Right lung (tissue), 5 donors: ENCODE data around the gene RTN4IP1. TPM values are rescaled to one million over a fixed set of nuclear protein-coding genes. Genes with fewer than 3 reads are reported as not detected.

Experiments
- DNase-seq, 2 donors: peaks; one replicate each; pipeline ENCODE4 v3.0.0-alpha.2; 2013
- polyA plus RNA-seq, 5 donors: library from polyadenylated mRNA; unstranded; fragments of 120-200 nt; gene quantifications; one replicate each; pipeline versions ENCODE4 v1.2.1 to v1.2.3, GENCODE V29; 2013; ENCODE audit warnings: inconsistent platforms in 1 of 5, low replicate concordance in 1 of 5; ENCODE audit not compliant: insufficient read length in 5 of 5, insufficient read depth in 1 of 5

The RTN4IP1 gene
- polyA plus RNA-seq, 5 donors = 4.9 to 6.7 (median 5.5) TPM

DNA sequence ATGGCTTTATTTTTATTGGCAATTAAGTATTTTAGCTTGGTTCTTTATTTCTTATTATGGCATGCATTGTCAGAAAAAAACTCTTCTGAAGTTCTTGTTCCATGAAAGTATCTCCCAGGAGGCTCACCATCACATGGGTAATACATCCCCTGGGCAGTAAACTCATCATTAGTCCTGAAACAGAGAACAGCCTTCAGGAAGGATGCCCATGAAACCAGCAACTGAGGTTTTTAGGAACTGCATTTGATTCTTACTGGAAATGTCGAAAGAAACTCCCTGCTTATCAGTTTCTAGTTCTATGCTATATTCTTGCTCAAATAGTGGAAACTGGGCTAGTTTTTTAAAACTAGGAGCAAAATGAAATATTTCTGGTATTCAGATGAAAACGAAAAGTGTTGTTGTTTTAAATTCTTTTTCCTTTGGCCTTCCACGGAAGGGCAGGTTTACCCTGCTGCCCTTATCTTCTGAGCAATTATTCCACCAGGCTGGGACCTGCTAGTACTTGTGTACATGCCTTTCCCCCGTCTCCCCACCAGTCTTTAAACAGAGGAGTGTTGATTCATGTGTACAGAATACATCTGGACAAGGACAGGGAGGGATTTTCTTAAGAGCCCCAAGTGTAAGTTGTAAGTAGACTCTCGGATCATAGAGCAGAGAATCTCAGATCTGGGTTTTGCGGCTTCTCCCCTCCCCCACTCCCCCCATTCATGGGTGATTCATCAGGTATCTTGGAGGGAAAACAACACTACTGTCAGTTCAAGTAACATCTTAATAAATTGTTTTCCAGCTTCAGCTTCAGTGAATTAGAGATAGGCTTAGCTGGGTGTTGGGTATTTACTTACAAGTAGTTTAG lies 81.5 kb downstream of the RTN4IP1 start:
- no peak for DNase-seq

DNA sequence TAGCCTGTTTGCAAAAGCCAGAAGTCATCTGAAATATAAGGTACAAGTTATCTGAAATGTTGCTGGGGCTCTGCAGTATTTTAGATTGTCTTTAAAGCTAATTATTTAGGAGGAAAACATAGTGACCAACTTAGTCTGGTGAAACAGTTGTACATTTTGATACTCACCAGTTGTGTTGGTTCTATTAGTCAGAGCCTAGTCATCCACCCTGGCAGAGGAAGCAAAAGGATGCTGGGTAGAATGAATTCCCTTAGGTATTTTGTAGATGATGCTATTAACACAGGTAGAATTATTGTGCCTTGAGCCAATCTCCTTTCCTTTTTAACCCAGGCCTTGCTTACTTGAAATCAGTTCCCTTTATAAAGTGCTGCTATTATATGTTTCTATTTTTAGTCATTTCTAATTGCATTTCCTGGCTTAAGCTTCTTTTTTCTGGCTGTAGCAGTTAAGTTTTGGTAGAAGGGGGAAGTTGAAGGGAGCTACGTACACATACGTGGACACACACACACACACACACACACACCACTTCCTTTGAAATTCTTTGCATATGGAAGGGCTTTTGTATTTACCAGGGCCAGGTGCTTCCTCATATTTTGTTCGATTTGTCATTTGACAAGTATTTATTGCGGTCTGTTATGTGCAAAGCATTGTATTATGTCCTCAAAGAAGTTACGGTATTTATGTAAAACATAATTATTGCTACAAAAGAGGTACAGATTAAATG lies 82.4 kb downstream of the RTN4IP1 start:
- peak; percentile 28 to 31 for DNase-seq

DNA sequence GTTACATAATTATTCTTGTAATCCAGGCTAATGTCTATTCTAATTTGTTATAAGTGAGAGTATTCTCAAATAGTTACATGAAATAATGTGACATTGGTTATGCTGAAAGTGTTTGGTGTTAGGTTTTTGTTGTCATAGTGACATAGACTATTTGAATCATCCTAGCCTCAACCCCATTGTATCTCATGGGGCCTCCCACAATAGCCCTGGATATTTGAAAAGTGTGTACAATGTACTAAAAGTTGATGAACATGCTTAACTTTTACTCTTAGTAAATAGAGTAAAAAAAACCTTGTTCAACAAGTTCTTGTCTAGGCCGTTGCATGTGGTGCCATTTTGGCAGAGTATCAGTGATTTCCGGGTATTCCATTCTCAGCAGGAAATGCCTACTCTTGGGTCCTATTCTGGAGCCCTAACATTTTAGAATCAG lies 83.0 kb downstream of the RTN4IP1 start:
- DNase-seq = no peak

DNA sequence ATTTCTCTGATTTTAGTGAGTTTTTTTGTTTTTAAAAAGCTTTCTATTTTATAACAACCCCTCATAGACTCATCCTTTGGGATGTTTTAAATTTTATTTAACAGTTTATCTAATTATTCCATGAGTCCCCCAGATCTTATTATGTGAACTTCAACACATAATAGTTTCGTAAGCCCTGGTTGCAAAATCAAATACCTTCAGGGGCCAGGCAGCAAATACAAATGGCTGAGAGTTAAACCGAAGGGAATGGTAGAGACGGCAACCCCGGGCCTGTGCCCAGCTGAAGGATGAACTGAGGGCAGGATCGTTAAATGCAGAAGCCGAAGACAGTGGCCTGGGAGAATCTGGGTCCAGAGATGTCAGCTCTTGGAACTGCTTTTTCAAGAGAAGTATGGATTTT lies 88.4 kb downstream of the RTN4IP1 start:
- no peak for DNase-seq

DNA sequence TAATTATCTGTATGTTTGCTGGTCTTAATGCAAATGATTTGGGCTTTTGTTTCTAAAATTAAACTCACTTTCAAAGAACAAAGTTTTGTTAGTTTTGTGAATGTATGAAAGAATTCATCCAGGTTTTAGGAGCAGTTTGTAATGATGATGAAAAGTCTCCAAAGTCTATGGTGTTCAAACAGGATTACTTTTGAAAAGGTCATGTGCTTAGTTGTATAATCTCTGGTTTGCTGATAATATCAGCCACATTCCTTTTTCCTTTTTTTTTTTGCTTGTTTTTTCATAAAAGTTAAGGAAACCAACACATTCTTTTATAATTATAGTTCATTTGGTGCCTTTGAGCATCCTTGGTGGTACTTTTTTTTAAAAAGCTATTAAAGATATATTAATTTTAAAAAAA lies 88.9 kb downstream of the RTN4IP1 start:
- DNase-seq = no peak

DNA sequence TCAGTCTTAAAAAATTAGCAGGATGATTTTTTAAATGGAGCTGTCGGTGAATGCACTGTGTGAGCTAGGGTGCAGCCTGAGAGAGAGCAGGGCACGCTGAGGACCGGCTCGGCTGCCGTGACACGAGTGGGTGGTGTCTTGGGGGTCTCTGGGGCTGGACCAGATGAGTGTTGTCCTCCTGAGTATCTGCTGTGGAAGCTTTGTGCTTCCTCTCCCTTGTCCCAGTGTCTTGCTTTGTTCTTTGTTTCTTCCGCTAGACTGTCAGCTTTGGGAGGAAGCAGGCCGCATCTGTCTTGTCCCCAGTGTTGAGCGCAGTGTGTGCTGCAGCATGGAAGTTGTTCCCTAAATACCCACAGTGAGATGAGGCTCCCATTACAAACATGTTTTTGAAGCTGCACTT lies 89.4 kb downstream of the RTN4IP1 start:
- no peak for DNase-seq

DNA sequence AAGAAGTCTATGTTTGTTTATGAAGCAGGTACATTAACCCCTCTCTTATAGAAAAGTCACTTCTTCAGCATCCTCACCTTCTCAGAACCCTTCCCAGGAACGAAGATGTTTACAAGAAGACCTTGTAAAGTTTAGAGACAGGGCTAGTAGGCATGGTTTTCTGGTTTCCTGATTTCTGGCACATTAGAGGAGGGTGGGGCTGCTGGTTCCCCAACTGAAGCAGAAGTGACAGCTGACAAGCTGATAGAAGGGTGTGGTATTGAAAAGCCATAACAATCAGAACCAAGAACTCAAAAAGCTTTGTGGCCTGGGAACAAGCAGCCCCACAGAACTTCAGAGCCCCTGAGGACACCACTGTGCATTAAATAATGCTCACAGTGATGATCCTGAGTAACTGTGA lies 91.2 kb downstream of the RTN4IP1 start:
- DNase-seq = no peak

DNA sequence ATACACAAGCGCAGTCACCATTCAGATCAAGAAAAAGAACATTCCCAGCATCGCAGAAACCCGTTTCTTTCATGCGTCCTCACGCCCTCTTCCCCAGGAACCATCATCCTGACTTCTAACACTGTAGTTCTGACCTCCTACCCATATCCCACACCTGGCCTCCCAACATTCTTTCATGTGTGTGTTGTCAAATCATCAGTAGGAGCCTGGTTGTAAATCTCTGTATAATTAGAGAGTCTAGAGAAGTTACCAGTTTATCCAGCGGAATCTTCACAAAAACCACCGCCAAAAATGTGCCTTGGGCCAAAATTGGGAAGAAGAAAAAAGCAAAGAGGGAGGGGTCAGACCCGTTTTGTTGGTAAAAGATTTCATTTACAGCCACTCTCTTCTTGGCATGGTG lies 91.6 kb downstream of the RTN4IP1 start:
- no peak for DNase-seq

DNA sequence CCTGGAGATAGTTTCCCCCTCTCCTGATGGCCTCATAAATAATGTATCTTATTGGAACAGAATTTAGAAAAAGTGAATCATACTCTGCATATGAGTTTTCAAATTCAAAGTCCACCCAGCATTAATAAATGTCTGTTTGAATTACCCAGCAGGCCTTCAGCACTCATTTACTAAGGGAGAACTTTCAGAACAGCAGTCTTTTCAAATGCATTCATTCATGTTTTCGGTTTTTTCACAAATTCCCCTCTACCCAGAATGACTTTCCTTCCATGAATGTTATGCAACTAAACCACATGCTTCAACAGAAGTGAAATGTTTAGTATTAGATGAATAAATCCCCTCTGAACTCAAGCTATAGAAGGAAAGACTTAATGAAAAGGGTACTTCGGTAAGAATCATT lies 92.4 kb downstream of the RTN4IP1 start:
- DNase-seq = no peak

DNA sequence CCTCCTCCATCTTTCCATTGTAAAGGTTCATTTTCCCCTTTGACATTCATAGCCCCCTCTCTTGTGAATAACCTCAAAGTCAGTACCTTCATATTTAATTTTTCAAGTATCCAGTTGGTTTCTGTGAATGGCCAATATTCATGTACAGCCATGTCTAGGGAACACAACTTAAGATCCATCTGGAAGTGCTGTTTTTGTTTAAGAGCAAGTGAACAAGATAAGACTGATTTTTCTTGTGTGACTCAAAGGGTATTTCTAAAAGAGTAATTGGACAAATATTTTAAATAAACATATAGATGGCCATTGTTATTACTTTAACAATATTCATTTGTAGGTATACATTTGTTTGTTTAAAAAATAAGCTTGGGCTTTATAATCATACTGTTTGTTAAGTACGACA lies 92.9 kb downstream of the RTN4IP1 start:
- DNase-seq = no peak

DNA sequence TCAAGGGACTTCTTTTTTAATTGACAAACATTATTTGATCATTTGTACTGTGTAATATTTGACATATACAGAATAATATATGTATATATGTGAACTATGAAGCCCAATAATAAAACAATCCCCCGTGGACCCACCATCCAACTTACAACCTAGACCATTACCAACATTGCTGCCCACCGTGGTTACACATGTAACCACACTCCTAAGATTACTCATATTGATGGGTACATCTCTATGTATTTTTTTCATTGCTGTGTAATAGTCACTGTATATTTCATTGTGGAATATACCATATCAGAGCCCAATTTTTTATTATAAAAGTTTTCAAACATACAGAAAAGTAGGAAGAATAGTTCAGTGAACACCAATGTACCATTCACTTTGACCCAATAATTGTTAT lies 94.3 kb downstream of the RTN4IP1 start:
- no peak for DNase-seq

DNA sequence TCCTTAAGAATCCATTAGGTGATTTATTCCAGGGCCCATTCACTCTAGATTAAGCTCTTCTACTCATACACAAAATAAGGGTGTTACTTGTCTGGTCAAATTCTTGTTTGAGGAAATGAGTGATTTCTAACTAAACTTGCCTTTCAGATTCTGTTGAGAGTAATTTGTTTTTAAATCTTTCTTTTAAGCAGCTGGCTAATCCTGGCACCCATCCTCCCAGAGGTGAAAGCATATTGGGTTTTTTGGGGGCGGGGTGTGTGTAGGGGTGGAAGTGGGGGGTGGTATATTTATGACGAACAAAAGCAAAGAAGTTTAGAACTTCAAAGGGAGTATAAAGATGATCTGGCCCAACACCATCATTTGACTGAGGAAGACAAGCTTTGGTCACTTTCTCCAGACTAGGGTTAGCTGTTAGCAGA lies 94.7 kb downstream of the RTN4IP1 start:
- DNase-seq = no peak

DNA sequence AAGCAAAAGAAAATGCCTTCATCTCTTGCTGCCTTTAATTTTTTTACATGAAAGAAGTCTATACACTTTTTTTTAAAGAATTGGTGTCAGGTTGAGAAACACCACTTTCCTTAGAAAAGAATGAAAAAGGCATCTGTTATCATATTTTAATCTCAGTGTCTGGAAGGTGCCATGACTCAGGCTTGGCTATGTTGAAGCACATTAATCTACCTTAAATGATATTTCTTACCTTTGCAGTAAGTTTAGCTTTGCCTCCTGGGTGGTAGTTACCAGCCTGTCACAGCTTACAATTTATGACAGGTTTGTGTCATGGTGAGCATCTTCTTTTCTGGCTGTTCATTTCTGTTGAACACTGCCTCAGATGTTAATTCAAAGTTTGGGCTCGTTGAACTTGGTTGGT lies 95.3 kb downstream of the RTN4IP1 start:
- DNase-seq = no peak

DNA sequence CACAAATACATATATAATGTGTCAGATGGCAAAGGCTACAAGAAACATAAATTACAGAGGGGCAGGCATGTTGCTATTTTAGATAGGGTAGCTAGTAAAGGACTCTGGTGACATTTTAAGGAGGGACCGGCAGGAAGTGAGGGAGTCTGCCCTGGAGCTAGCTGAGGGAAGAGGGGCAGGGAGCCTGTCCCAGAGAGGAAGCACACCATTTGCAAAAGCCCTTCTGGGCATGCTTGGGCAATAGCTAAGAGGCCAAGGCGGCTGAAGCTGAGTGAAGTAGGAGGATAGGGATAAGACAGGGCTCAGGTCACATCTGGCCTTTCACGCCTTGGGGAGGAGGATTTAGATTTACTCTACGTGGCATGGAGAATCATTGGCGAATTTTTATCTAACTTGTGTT lies 96.2 kb downstream of the RTN4IP1 start:
- no peak for DNase-seq

DNA sequence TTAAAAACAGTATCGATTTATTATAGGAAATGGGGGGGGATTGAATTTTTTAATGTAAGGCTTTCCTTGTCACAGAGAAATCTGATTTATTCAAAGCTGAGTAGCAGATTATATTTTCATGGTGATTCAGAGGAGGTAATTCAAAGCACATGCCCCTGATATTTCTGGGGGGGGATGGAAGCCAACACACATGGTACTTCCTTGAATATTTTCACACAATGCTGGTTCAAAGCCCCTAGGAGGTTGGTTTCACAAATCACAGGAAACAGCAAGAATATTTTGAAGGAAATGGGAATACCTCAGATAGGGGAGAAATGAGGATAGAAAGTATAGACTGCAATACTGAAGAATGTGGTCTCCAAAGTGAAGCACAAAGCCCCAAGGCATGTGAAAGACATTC lies 98.8 kb downstream of the RTN4IP1 start:
- no peak for DNase-seq

DNA sequence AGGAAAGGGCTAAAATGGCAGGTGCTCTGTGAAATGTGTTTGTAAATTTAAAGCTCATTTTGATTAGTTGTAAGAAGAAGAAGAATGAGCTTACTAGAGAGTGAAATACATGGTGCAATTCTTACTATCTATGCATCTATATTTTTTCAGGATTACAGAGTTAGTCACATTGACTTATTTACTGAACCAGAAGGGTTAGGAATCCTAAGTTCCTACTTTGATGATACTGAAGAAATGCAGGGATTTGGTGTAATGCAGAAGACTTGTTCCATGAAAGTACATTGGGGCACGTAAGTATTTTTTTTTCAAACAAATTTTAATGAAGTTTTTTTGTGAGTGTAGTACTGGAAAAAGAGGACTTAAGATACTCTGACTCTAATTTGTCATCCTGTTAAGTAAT lies 99.3 kb downstream of the RTN4IP1 start:
- no peak for DNase-seq

DNA sequence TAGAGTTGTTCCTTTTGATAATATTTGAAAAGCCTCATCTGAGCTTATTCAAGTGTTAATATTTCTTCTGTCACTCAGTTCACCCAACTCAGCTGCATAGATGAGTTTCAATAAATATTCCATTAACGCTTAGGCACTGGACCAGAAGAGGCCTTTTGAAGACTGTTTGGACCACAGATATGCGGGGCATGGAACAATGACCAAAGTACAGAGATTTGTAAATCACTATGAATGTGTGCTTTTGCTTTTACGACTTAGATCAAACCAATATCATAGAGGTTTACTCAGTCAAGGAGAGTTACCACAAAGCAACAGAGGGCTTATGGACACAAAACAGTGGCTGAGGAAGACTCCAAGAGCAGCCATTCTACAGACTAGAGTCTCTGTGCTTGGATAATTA lies 99.9 kb downstream of the RTN4IP1 start:
- no peak for DNase-seq

DNA sequence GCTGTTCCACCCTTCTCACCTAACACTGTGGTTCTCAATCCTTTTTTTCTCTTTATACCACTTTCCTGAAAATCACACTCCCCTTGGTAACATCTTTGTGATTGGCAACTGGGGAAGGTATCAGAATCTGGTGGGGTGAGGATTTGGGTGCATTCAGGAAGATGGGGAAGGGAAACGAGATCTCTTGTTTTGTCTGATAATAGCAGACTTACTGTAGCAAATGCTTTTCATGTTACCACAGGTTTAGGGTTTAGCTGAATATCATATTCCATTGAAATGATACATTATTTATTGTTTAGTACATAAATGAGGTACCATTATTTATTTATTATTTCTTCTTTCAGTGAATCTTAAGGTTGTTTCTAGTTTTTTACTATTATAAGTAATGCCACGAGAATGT lies 100.8 kb downstream of the RTN4IP1 start:
- no peak for DNase-seq

DNA sequence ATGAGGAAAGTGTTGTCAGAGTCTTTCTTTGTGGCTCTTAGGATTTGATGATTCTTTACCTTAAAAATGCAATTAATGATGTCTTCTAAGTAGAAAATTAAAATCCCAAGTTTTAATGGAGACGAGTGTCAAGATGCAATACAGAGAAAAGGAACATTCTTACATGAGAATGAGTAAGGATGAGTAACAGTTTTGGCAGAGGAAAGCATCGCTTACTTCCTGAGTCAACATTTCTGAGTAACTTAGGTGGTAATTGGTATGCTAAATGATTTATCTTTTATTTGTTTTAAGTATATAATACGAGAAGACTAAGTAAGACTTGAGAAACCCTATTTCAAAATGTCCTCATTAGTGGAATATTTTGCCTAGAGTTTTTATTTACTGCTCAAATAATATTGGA lies 101.3 kb downstream of the RTN4IP1 start:
- no peak for DNase-seq

DNA sequence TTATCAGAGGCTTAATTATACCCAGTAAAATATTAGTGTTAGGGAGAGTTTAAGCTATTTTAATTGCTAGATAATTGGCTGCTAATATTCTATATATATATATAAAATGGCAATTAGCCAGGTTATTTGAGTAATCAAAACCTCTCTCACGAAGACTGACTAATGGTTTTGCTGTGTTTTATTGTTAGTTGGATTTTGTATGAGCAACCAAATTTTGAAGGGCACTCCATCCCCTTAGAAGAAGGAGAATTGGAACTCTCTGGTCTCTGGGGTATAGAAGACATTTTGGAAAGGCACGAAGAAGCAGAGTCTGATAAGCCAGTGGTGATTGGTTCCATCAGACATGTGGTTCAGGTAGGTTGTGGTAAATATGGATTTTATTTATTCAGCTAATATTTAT lies 102.2 kb downstream of the RTN4IP1 start:
- no peak for DNase-seq

DNA sequence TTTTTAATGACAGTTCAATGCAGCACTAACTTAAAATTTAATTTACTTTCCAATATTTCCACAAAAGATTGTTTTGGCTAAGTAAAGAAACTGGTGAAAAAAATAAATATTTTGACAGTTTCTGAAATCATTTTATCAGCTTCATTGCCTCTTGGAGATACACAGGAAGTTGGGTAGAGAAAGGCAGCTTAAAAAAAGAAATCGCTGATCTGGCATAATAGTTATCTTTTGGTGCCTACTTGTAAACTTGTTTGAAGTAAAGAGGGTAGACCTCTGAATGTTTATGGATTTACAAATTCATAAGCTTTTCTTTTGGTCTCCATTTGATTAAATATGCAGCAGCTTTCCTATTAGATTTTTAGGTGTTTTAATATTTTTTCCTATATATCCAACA lies 103.4 kb downstream of the RTN4IP1 start:
- DNase-seq = no peak

DNA sequence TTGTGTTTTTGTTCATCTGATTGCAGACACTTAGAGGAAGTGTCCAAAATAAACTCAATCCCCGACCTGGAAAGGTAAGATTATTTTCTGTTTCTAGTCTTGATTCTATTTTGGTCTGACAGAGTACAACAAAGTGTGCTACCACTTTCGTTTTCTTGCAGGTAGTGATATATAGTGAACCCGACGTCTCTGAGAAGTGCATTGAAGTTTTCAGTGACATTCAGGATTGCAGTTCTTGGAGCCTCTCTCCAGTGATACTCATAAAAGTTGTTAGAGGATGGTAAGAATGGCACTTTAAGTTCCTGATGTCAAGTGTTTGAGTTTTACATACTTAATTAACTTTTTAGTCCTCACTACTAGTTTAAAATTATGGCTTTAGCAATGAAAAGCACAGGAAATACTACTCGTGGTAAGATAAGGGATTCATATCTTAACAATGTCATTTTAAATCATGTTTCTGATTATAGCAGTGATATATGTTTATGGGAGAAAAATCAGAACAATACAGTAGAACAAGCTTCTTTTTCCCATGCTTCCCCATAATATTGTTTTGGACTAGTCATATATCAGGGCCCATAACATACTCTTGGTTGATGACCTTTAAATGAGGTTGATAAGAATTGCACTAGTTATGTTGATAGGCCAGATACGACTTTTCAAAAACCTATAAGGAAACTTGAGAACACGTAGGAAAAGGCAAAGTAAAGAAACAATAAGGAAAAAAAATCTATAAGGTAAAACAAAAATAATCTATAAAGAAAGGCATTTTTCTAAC lies 104.0 kb downstream of the RTN4IP1 start:
- no peak for DNase-seq
